Esophagus squamous epithelium (tissue), 4 donors: ENCODE data around the gene CILP2.

Experiments
- CTCF ChIP-seq, 6 experiments: fragments of 450-650 bp in 4 of 6; fragments of 200-600 bp in 2 of 6; sonication (generic) in 2 of 6; IDR thresholded peaks; one replicate each; pipeline ENCODE4 v1.5.1; 2016 to 2019; ENCODE audit warnings: antibody characterized with exemption in 6 of 6, mild to moderate bottlenecking in 4 of 6, moderate library complexity in 4 of 6
- POLR2A ChIP-seq, 4 donors: fragments of 450-650 bp; IDR thresholded peaks; one replicate each; pipeline ENCODE4 v1.6.1; 2017; ENCODE audit warnings: antibody characterized with exemption in 4 of 4, mild to moderate bottlenecking in 4 of 4, moderate library complexity in 3 of 4

- TF ChIP-seq CTCF (IDR thresholded peaks at IDR 0.05) (no peak), POLR2A (IDR thresholded peaks at IDR 0.05) (no peak)
These were observed 7.2 kb upstream of the CILP2 start for GRCh38 chr19:19530889-19531288.
